B cell (primary cell): ENCODE results near the gene COL4A1. TPM values are rescaled to one million over a fixed set of nuclear protein-coding genes. Genes with fewer than 3 reads are reported as not detected.
A peak's percentile ranks its signal among the peaks of the same experiment; 100 is the strongest.

ENCODE experiments used
- ATAC-seq: fragments of 200-7000 bp; cut with Tn5 transposase; one replicate; pipeline ENCODE4 v1.10.0; 2021; ENCODE audit warnings: low read depth, mild to moderate bottlenecking, moderate number of reproducible peaks, moderate library complexity
- CTCF ChIA-PET: fragments of 350-600 bp; sonication (Branson Sonifier 250); formaldehyde crosslinking; loops from one replicate; lab custom pipeline; 2021; ENCODE audit warnings: antibody characterized with exemption, inconsistent platforms; lab: Charles Lee
- POLR2A ChIA-PET: fragments of 350-600 bp; sonication (Branson Sonifier 250); formaldehyde crosslinking; loops from one replicate; lab custom pipeline; 2021; ENCODE audit warnings: antibody characterized with exemption; lab: Charles Lee
- DNase-seq: peaks from one replicate; pipeline ENCODE4 v3.0.0; 2013
- H2AFZ ChIP-seq: 2 replicates; pipeline ENCODE4 v1.6.1; 2012; ENCODE audit warnings: mild to moderate bottlenecking, low read depth, low read length; ENCODE audit not compliant: insufficient read depth, poor library complexity, severe bottlenecking
- H3K27ac ChIP-seq, 2 donors: 1 replicate in 1 of 2; 2 replicates in 1 of 2; pipeline ENCODE4 v1.5.1; 2012 to 2013; ENCODE audit warnings: low read length in 2 of 2, mild to moderate bottlenecking in 2 of 2, moderate library complexity in 1 of 2
- H3K27me3 ChIP-seq, 4 experiments: fragments of 200-600 bp in 1 of 4; sonication (generic) in 1 of 4; replicated peaks in 1 of 4; 1 replicate in 2 of 4; 2 replicates in 2 of 4; pipeline versions ENCODE4 v1.6.1 to v1.7.0; 2013 to 2016; ENCODE audit warnings: low read length in 3 of 4, mild to moderate bottlenecking in 2 of 4, mixed read lengths in 1 of 4, moderate library complexity in 1 of 4; ENCODE audit not compliant: insufficient read depth in 4 of 4, control insufficient read depth in 3 of 4; ENCODE audit errors: control extremely low read depth in 1 of 4
- H3K36me3 ChIP-seq, 2 experiments: replicated peaks in 1 of 2; 1 replicate in 1 of 2; 2 replicates in 1 of 2; pipeline versions ENCODE4 v1.6.1 to v1.7.1; 2013; ENCODE audit warnings: low read length in 1 of 2; ENCODE audit not compliant: insufficient read depth in 2 of 2, control insufficient read depth in 1 of 2; ENCODE audit errors: control extremely low read depth in 1 of 2, extremely low read depth in 1 of 2
- H3K4me1 ChIP-seq, 2 donors: fragments of 200-600 bp in 1 of 2; sonication (generic) in 1 of 2; 1 replicate in 1 of 2; 2 replicates in 1 of 2; pipeline versions ENCODE4 v1.5.1 to v1.6.1; 2013 to 2017; ENCODE audit warnings: low read length in 2 of 2; ENCODE audit not compliant: control insufficient read depth in 2 of 2, insufficient read depth in 2 of 2
- H3K4me2 ChIP-seq: replicated peaks from 2 replicates; pipeline ENCODE3; 2012; ENCODE audit warnings: mild to moderate bottlenecking, low read depth, low read length; ENCODE audit not compliant: poor library complexity, severe bottlenecking
- H3K4me3 ChIP-seq, 5 experiments: fragments of 200-600 bp in 1 of 5; sonication (generic) in 1 of 5; 1 replicate in 3 of 5; 2 replicates in 2 of 5; pipeline versions ENCODE4 v1.5.1 to v1.7.0; 2011 to 2016; ENCODE audit warnings: low read length in 4 of 5, mild to moderate bottlenecking in 4 of 5, low read depth in 2 of 5, control low read depth in 1 of 5, moderate library complexity in 1 of 5; ENCODE audit not compliant: insufficient read depth in 1 of 5; ENCODE audit errors: control extremely low read depth in 1 of 5, extremely low read depth in 1 of 5
- H3K79me2 ChIP-seq: fragments of 200-600 bp; sonication (generic); one replicate; pipeline ENCODE4 v1.6.0; 2016; ENCODE audit warnings: low read length; ENCODE audit not compliant: control insufficient read depth, insufficient read depth
- H3K9ac ChIP-seq: fragments of 200-600 bp; sonication (generic); 2 replicates; pipeline ENCODE4 v1.6.1; 2017; ENCODE audit warnings: mild to moderate bottlenecking, low read length, moderate library complexity
- H3K9me3 ChIP-seq, 3 donors: one replicate each; pipeline versions ENCODE4 v1.6.1 to v1.7.1; 2013; ENCODE audit warnings: low read length in 2 of 3; ENCODE audit not compliant: control insufficient read depth in 2 of 3, insufficient read depth in 1 of 3; ENCODE audit errors: control extremely low read depth in 1 of 3
- H4K20me1 ChIP-seq: 2 replicates; pipeline ENCODE4 v1.6.0; 2012; ENCODE audit warnings: mild to moderate bottlenecking, low read length; ENCODE audit not compliant: insufficient read depth, control insufficient read depth, poor library complexity, severe bottlenecking
- H3K27ac Mint-ChIP-seq: one replicate; pipeline ENCODE4 v1.8.0; 2021; ENCODE audit warnings: mixed read lengths
- H3K27me3 Mint-ChIP-seq: one replicate; pipeline ENCODE4 v1.8.0; 2021; ENCODE audit warnings: mixed read lengths
- H3K4me1 Mint-ChIP-seq: one replicate; pipeline ENCODE4 v1.8.0; 2021; ENCODE audit warnings: mixed read lengths
- H3K4me3 Mint-ChIP-seq: one replicate; pipeline ENCODE4 v1.8.0; 2021; ENCODE audit warnings: mixed read lengths
- H3K9me3 Mint-ChIP-seq: one replicate; pipeline ENCODE4 v1.8.0; 2022; ENCODE audit warnings: mixed read lengths; ENCODE audit not compliant: insufficient read depth
- CTCF ChIP-seq: fragments of 200-600 bp; IDR thresholded peaks from one replicate; pipeline ENCODE4 v1.8.0; 2022; ENCODE audit warnings: antibody characterized with exemption, mild to moderate bottlenecking
- EZH2 ChIP-seq: IDR thresholded peaks from 2 replicates; pipeline ENCODE4 v1.6.1; 2012; ENCODE audit warnings: borderline replicate concordance, low read depth, mild to moderate bottlenecking, moderate library complexity, low read length; ENCODE audit not compliant: insufficient read depth, poor library complexity, severe bottlenecking
- WGBS: methylation state at CpG from one replicate; pipeline ENCODE4 v1.1.5; 2013; ENCODE audit warnings: missing lambda C conversion rate; ENCODE audit not compliant: insufficient coverage; 5-methylcytosine and 5-hydroxymethylcytosine counted together
- intact Hi-C: fragments of 100-400 bp; cut with micrococcal nuclease; formaldehyde crosslinking; loops from one replicate; pipeline ENCODE4 v1.10.0; 2022
- polyA plus RNA-seq: library from polyadenylated mRNA; depleted of rRNA; stranded (reverse); fragments of >200 nt; gene quantifications from 2 replicates; pipeline ENCODE4 v1.2.3, GENCODE V29; 2012
- total RNA-seq, 2 donors: library from RNA; stranded (reverse); fragments of 120-200 nt in 1 of 2; gene quantifications; 1 replicate in 1 of 2; 2 replicates in 1 of 2; pipeline versions ENCODE4 v1.2.3 to v1.2.4, GENCODE V29; 2013 to 2022

Gene COL4A1
- total and polyA plus RNA-seq, 2 donors (not counting 1 experiment from before 2014, with no cell fraction given): not detected

- CTCF ChIA-PET: no interaction called here
- peaks cover 14 to 18% of the 10 kb centered on the region in 2 donors for H3K4me1 ChIP-seq
- H3K9ac ChIP-seq: peak overlapping the region; percentile 48
- no peaks in the 10 kb centered on the region for H4K20me1 ChIP-seq
- H3K4me2 ChIP-seq: peak overlapping the region; percentile 54
- peaks cover 19% of the 10 kb centered on the region for H3K27me3 Mint-ChIP-seq
- H3K36me3 ChIP-seq: no peaks in the 10 kb centered on the region
- H3K27ac Mint-ChIP-seq: peak overlapping the region; percentile 76
- H3K4me1 Mint-ChIP-seq: peaks cover 18% of the 10 kb centered on the region
- DNase-seq (peak; percentile 32), ATAC-seq (peak; percentile 57)
- H3K27ac ChIP-seq: peak overlapping the region; percentile 3 to 11
- intact Hi-C loops: no loop called here
- TF ChIP-seq EZH2: no peak
- no peak for TF ChIP-seq CTCF
- peak overlapping the region in 4 of 5 experiments; percentile 24 to 49 (median 39) for H3K4me3 ChIP-seq
- H3K27me3 ChIP-seq: peaks cover 0 to 9% (median 0%) of the 10 kb centered on the region in 4 experiments
- H2AFZ ChIP-seq: peak overlapping the region; percentile 55
- no peaks in the 10 kb centered on the region for H3K79me2 ChIP-seq
- peak overlapping the region; percentile 67 for H3K4me3 Mint-ChIP-seq
- no peaks in the 10 kb centered on the region for H3K9me3 Mint-ChIP-seq
- H3K9me3 ChIP-seq: peaks cover 0 to 13% (median 0%) of the 10 kb centered on the region in 3 donors
- 11% methylated on average over 21 of the region's 24 CpGs for WGBS
- POLR2A ChIA-PET: no interaction called here
These were observed 34.0 kb upstream of the COL4A1 start for GRCh38 chr13:110340812-110341444.

- Histone ChIP-seq H4K20me1 (no peaks in the 10 kb centered on the region), H2AFZ (peak overlapping the region; percentile 55), H3K4me2 (peak overlapping the region; percentile 54), H3K27me3 (peaks cover 0 to 9% (median 0%) of the 10 kb centered on the region in 4 experiments), H3K27ac (no peak overlapping the region), H3K4me1 (peaks cover 14 to 18% of the 10 kb centered on the region in 2 donors), H3K4me3 (no peak overlapping the region), H3K9ac (no peak overlapping the region), H3K9me3 (peaks cover 0 to 18% (median 0%) of the 10 kb centered on the region in 3 donors), H3K36me3 (no peaks in the 10 kb centered on the region), H3K79me2 (no peaks in the 10 kb centered on the region)
- TF ChIP-seq CTCF: no peak
- TF ChIP-seq EZH2: no peak
- POLR2A ChIA-PET: no interaction called here
- intact Hi-C loops: no loop called here
- H3K9me3 Mint-ChIP-seq: no peaks in the 10 kb centered on the region
- H3K27ac Mint-ChIP-seq: peak overlapping the region; percentile 59
- no peak for ATAC-seq
- peaks cover 19% of the 10 kb centered on the region for H3K27me3 Mint-ChIP-seq
- 95% methylated on average over 2 of the region's 9 CpGs for WGBS
- CTCF ChIA-PET: no interaction called here
- peaks cover 18% of the 10 kb centered on the region for H3K4me1 Mint-ChIP-seq
- no peak for DNase-seq
- peak overlapping the region; percentile 67 for H3K4me3 Mint-ChIP-seq
These were observed 33.1 kb upstream of the COL4A1 start for GRCh38 chr13:110339975-110340550.
